Fibroblast of villous mesenchyme (primary cell): ENCODE measurements around the gene ALDOA. TPM values are rescaled to one million over a fixed set of nuclear protein-coding genes. Genes with fewer than 3 reads are reported as not detected.

Experiments
- DNase-seq: peaks from one replicate; pipeline ENCODE4 v3.0.0-alpha.2; 2010; ENCODE audit warnings: low read depth
- H3K4me3 ChIP-seq: 2 replicates; pipeline ENCODE4 v1.5.1; 2011; ENCODE audit warnings: low read depth, mild to moderate bottlenecking, low read length
- CTCF ChIP-seq: IDR thresholded peaks from 2 replicates; pipeline ENCODE4 v1.5.1; 2012; ENCODE audit warnings: low read depth, mild to moderate bottlenecking, low read length; ENCODE audit not compliant: insufficient read depth
- total RNA-seq: library from RNA; depleted of rRNA; stranded (reverse); fragments of >200 nt; gene quantifications from 2 replicates; pipeline ENCODE4 v1.2.3, GENCODE V29; 2012

Gene ALDOA
- total RNA-seq, 1 donor: 545 TPM

GRCh38 chr16:30090610-30091331, 25.2 kb downstream of the ALDOA start:
- H3K4me3 ChIP-seq: no peak overlapping the region
- TF ChIP-seq CTCF: no peak
- DNase-seq: no peak

- peak; percentile 88 for DNase-seq
- TF ChIP-seq CTCF: peak; percentile 78
- H3K4me3 ChIP-seq: peak within 1 kb of the TSS; percentile 61
Measured at GRCh38 chr16:30091474-30092372, 26.2 kb downstream of the ALDOA start, which contains the start of gene TBX6. Gene TBX6, minus strand, starts transcription at chr16:30091924. Its CDS starts 731 bp downstream, at chr16:30091193.

GRCh38 chr16:30092373-30093010, 26.9 kb downstream of the ALDOA start:
- DNase-seq: peak; percentile 46
- H3K4me3 ChIP-seq: peak overlapping the region; percentile 45
- TF ChIP-seq CTCF: peak; percentile 54

- peak overlapping the region; percentile 70 for H3K4me3 ChIP-seq
- DNase-seq: no peak
Measured at GRCh38 chr16:30094541-30095165, 29.1 kb downstream of the ALDOA start.

GRCh38 chr16:30095166-30096078, 29.9 kb downstream of the ALDOA start:
- peak overlapping the region; percentile 70 for H3K4me3 ChIP-seq
- no peak for TF ChIP-seq CTCF
- DNase-seq: no peak

More at GRCh38 chr16:30094541-30095165, 29.1 kb downstream of the ALDOA start:
- TF ChIP-seq CTCF: no peak
